Prostate gland (tissue), 2 donors: Measurements from ENCODE around the gene HSPB6.

Source experiments
- POLR2A ChIP-seq: fragments of 450-650 bp; IDR thresholded peaks from one replicate; pipeline ENCODE4 v1.6.1; 2016; ENCODE audit warnings: antibody characterized with exemption, mild to moderate bottlenecking
- TF ChIP-seq, protein P1 (sequence below), 4 experiments: fragments of 200-600 bp in 2 of 4; fragments of 450-650 bp in 2 of 4; sonication (generic) in 2 of 4; IDR thresholded peaks; 1 replicate in 3 of 4; 2 replicates in 1 of 4; pipeline ENCODE4 v1.5.1; 2016 to 2019; ENCODE audit warnings: antibody characterized with exemption in 4 of 4, mild to moderate bottlenecking in 2 of 4, moderate library complexity in 2 of 4

- no peak for TF ChIP-seq POLR2A
- TF ChIP-seq, protein P1, sequence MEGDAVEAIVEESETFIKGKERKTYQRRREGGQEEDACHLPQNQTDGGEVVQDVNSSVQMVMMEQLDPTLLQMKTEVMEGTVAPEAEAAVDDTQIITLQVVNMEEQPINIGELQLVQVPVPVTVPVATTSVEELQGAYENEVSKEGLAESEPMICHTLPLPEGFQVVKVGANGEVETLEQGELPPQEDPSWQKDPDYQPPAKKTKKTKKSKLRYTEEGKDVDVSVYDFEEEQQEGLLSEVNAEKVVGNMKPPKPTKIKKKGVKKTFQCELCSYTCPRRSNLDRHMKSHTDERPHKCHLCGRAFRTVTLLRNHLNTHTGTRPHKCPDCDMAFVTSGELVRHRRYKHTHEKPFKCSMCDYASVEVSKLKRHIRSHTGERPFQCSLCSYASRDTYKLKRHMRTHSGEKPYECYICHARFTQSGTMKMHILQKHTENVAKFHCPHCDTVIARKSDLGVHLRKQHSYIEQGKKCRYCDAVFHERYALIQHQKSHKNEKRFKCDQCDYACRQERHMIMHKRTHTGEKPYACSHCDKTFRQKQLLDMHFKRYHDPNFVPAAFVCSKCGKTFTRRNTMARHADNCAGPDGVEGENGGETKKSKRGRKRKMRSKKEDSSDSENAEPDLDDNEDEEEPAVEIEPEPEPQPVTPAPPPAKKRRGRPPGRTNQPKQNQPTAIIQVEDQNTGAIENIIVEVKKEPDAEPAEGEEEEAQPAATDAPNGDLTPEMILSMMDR (IDR thresholded peaks at IDR 0.05): no peak
Measured at GRCh38 chr19:35725216-35725861, 31.5 kb downstream of the HSPB6 start.
